Measurements from ENCODE around the gene ESR1. TPM values are rescaled to one million over a fixed set of nuclear protein-coding genes. Genes with fewer than 3 reads are reported as not detected.

The ESR1 gene
- total RNA-seq, 4 donors from 2014 or later: 0.59 to 1.8 (median 1.3) TPM

GRCh38 chr6:152096863-152097496 lies 289.5 kb downstream of the ESR1 start:
- no peak overlapping the region for H3K4me3 ChIP-seq (ENCODE audit: low read depth, poor library complexity, severe bottlenecking)
- TF ChIP-seq POLR2A (IDR thresholded peaks at IDR 0.05): no peak
- TF ChIP-seq, protein P1, sequence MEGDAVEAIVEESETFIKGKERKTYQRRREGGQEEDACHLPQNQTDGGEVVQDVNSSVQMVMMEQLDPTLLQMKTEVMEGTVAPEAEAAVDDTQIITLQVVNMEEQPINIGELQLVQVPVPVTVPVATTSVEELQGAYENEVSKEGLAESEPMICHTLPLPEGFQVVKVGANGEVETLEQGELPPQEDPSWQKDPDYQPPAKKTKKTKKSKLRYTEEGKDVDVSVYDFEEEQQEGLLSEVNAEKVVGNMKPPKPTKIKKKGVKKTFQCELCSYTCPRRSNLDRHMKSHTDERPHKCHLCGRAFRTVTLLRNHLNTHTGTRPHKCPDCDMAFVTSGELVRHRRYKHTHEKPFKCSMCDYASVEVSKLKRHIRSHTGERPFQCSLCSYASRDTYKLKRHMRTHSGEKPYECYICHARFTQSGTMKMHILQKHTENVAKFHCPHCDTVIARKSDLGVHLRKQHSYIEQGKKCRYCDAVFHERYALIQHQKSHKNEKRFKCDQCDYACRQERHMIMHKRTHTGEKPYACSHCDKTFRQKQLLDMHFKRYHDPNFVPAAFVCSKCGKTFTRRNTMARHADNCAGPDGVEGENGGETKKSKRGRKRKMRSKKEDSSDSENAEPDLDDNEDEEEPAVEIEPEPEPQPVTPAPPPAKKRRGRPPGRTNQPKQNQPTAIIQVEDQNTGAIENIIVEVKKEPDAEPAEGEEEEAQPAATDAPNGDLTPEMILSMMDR (IDR thresholded peaks at IDR 0.05): no peak
- 46 to 48% methylated on average over 5 of the region's 5 CpGs for WGBS, 2 donors
- intact Hi-C loops (cut with DNase I; ENCODE audit: low total_unique reads): no loop called here
- no peak for DNase-seq (ENCODE audit: low spot score in 2 of 2)

DNA sequence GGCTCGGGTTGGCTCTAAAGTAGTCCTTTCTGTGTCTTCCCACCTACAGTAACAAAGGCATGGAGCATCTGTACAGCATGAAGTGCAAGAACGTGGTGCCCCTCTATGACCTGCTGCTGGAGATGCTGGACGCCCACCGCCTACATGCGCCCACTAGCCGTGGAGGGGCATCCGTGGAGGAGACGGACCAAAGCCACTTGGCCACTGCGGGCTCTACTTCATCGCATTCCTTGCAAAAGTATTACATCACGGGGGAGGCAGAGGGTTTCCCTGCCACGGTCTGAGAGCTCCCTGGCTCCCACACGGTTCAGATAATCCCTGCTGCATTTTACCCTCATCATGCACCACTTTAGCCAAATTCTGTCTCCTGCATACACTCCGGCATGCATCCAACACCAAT lies 291.2 kb downstream of the ESR1 start:
- 87 to 94% methylated on average over 14 of the region's 14 CpGs for WGBS, 2 donors
- intact Hi-C loops (cut with DNase I; ENCODE audit: low total_unique reads): no loop called here
- DNase-seq (ENCODE audit: low spot score in 2 of 2): no peak
- no peak overlapping the region for H3K4me3 ChIP-seq (ENCODE audit: low read depth, poor library complexity, severe bottlenecking)
- TF ChIP-seq, protein P1 (IDR thresholded peaks at IDR 0.05): no peak
- TF ChIP-seq POLR2A (IDR thresholded peaks at IDR 0.05): no peak

GRCh38 chr6:152099446-152100182 lies 292.1 kb downstream of the ESR1 start:
- intact Hi-C loops (cut with DNase I; ENCODE audit: low total_unique reads): no loop called here
- WGBS, 2 donors: 75 to 80% methylated on average over 4 of the region's 4 CpGs
- no peak overlapping the region for H3K4me3 ChIP-seq (ENCODE audit: low read depth, poor library complexity, severe bottlenecking)
- TF ChIP-seq, protein P1 (IDR thresholded peaks at IDR 0.05): no peak
- no peak for TF ChIP-seq POLR2A (IDR thresholded peaks at IDR 0.05)
- no peak for DNase-seq (ENCODE audit: low spot score in 2 of 2)

- intact Hi-C loops (cut with DNase I; ENCODE audit: low total_unique reads): no loop called here
- H3K4me3 ChIP-seq (ENCODE audit: low read depth, poor library complexity, severe bottlenecking): no peak overlapping the region
- no peak for TF ChIP-seq POLR2A (IDR thresholded peaks at IDR 0.05)
- TF ChIP-seq, protein P1 (IDR thresholded peaks at IDR 0.05): no peak
- WGBS, 2 donors: 10 to 34% methylated on average over 7 of the region's 7 CpGs
- DNase-seq (ENCODE audit: low spot score in 2 of 2): peak in 1 of 2 donors; percentile 47
These were observed 292.7 kb downstream of the ESR1 start for GRCh38 chr6:152100183-152100618.

DNA sequence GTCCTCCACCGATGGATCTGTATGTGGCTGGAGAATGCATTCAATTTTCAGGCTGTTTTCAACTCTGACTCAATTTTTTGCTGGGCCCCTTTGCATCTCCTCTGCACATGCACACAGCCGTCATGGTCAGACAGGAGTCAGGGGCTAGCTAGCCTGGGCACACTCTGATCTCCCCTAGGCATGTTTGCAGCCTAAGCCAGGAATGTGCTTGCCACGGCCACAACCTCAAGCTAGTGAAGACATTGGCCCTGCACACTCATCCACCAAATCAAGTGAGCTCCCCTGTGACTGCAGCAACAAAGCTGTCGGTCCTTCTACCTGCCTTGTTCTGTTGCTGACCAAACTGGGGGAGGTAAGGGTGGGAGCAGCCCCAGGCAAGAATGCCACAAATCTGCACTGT lies 300.5 kb downstream of the ESR1 start:
- no peak for DNase-seq (ENCODE audit: low spot score in 2 of 2)
- intact Hi-C loops (cut with DNase I; ENCODE audit: low total_unique reads): no loop called here
- whole genome bisulfite sequencing, 2 donors: 94 to 95% methylated on average over 4 of the region's 4 CpGs
- H3K4me3 ChIP-seq (ENCODE audit: low read depth, poor library complexity, severe bottlenecking): no peak overlapping the region
- no peak for TF ChIP-seq POLR2A (IDR thresholded peaks at IDR 0.05)
- TF ChIP-seq, protein P1 (IDR thresholded peaks at IDR 0.05): no peak
